Measurements from ENCODE around the gene COG6.

COG6 gene

DNA sequence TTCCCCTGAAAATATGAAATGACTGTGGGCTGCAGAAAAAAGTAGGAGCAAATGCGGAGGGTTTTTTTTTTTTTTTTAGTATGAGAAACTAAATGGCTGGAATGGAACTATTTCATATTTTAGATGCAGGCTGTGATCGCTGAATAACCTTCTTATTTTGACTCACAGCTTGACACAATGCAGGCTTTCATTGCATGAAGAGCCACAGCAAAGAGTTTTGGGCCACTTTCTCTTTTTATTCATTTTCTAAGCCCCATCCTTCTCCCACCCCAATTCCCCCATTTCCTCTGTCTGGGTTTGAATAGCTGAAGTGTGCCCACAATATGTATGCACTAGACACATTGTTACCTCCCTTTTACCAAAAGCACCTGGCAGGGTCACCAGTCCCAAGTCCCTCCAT, 125.9 kb downstream of the COG6 start:
- TF ChIP-seq, protein P1, sequence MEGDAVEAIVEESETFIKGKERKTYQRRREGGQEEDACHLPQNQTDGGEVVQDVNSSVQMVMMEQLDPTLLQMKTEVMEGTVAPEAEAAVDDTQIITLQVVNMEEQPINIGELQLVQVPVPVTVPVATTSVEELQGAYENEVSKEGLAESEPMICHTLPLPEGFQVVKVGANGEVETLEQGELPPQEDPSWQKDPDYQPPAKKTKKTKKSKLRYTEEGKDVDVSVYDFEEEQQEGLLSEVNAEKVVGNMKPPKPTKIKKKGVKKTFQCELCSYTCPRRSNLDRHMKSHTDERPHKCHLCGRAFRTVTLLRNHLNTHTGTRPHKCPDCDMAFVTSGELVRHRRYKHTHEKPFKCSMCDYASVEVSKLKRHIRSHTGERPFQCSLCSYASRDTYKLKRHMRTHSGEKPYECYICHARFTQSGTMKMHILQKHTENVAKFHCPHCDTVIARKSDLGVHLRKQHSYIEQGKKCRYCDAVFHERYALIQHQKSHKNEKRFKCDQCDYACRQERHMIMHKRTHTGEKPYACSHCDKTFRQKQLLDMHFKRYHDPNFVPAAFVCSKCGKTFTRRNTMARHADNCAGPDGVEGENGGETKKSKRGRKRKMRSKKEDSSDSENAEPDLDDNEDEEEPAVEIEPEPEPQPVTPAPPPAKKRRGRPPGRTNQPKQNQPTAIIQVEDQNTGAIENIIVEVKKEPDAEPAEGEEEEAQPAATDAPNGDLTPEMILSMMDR (IDR thresholded peaks at IDR 0.05; ENCODE audit: low read depth, low read length, missing control alignments): no peak
- DNase-seq (ENCODE audit: extremely low read depth, low read depth): no peak
- H3K4me3 ChIP-seq (replicated peaks; ENCODE audit: low read depth, low read length): no peak overlapping the region

GRCh38 chr13:39783051-39783450, 127.6 kb downstream of the COG6 start:
- DNase-seq (ENCODE audit: extremely low read depth, low read depth): no peak
- H3K4me3 ChIP-seq (replicated peaks; ENCODE audit: low read depth, low read length): no peak overlapping the region
- TF ChIP-seq, protein P1 (IDR thresholded peaks at IDR 0.05; ENCODE audit: low read depth, low read length, missing control alignments): no peak

DNA sequence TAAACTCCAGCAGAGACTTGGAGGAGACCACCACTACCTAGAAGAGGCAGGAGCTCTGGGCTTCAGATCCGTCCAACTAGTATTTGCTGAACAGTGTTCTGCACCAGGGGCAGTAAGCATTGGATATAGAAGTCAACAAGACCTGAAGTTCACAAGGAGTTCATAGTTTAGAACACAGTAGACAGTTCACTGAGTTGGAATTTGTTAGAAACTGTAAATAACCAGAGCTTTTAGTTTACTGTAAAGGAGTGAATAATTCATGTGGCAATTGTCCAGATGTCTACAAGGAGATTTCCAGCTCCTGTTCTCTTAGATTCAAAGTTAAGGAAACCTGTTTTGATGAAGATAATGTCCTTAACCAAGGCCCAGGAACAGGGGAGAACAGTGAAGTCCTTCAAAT, 128.9 kb downstream of the COG6 start:
- TF ChIP-seq, protein P1 (IDR thresholded peaks at IDR 0.05; ENCODE audit: low read depth, low read length, missing control alignments): no peak
- H3K4me3 ChIP-seq (replicated peaks; ENCODE audit: low read depth, low read length): no peak overlapping the region
- DNase-seq (ENCODE audit: extremely low read depth, low read depth): no peak

DNA sequence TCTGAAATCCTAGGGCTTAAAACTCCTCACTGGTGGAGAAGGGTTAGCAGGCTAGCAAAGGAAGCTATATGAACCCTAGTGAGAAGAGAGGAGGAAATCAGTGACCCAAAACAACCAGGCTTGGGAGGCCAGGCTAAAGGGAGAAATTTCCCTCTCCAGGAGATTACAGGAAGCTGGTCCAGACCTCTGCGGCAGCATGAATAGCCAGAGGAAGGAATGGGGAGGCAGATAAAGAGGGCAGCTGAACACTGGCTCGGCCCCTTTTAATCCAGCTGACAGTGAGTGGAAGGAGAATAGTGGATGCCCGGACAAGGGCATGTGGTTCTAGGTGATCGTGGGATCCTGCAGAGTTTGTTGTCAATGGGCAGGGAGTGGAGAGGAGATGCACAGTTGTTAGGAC, 130.6 kb downstream of the COG6 start:
- DNase-seq (ENCODE audit: extremely low read depth, low read depth): no peak
- TF ChIP-seq, protein P1 (IDR thresholded peaks at IDR 0.05; ENCODE audit: low read depth, low read length, missing control alignments): no peak
- H3K4me3 ChIP-seq (replicated peaks; ENCODE audit: low read depth, low read length): no peak overlapping the region

- no peak for DNase-seq (ENCODE audit: extremely low read depth, low read depth)
- H3K4me3 ChIP-seq (replicated peaks; ENCODE audit: low read depth, low read length): no peak overlapping the region
- TF ChIP-seq, protein P1 (IDR thresholded peaks at IDR 0.05; ENCODE audit: low read depth, low read length, missing control alignments): no peak
Observed at GRCh38 chr13:39787086-39787487, 131.6 kb downstream of the COG6 start.

- TF ChIP-seq, protein P1 (IDR thresholded peaks at IDR 0.05; ENCODE audit: low read depth, low read length, missing control alignments): no peak
- no peak for DNase-seq (ENCODE audit: extremely low read depth, low read depth)
Observed at GRCh38 chr13:39788102-39788501, 132.6 kb downstream of the COG6 start.

DNA sequence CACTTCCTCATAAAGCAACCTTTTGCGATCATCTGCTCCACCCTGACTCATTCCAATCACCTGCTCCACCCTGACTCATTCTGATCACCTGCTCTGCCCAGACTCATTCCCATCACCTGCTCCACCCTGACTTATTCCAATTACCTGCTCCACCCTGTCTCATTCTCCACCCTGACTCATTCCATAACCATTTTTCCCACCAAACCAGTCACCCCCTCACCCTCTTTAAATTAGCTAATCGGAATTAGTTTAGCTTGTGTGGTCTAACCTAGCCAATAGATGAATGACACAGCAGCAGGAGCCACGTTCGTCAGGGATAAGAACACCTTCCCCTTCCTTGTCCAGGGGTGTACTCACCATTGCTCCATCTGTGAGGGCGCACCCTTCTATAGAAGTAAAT, 134.0 kb downstream of the COG6 start:
- no peak overlapping the region for H3K4me3 ChIP-seq (replicated peaks; ENCODE audit: low read depth, low read length)
- TF ChIP-seq, protein P1 (IDR thresholded peaks at IDR 0.05; ENCODE audit: low read depth, low read length, missing control alignments): no peak
- DNase-seq (ENCODE audit: extremely low read depth, low read depth): no peak

More at GRCh38 chr13:39788102-39788501, 132.6 kb downstream of the COG6 start:
- no peak overlapping the region for H3K4me3 ChIP-seq (replicated peaks; ENCODE audit: low read depth, low read length)

Data from HFF-Myc (cell line).